G401.6 (cell line): ENCODE results near the gene RING1.

Experiments
- FAIRE-seq: peaks from 2 replicates; lab custom pipeline; 2012; peaks lifted over from hg19 to GRCh38; lab: Jason Lieb, UNC

Gene RING1

DNA sequence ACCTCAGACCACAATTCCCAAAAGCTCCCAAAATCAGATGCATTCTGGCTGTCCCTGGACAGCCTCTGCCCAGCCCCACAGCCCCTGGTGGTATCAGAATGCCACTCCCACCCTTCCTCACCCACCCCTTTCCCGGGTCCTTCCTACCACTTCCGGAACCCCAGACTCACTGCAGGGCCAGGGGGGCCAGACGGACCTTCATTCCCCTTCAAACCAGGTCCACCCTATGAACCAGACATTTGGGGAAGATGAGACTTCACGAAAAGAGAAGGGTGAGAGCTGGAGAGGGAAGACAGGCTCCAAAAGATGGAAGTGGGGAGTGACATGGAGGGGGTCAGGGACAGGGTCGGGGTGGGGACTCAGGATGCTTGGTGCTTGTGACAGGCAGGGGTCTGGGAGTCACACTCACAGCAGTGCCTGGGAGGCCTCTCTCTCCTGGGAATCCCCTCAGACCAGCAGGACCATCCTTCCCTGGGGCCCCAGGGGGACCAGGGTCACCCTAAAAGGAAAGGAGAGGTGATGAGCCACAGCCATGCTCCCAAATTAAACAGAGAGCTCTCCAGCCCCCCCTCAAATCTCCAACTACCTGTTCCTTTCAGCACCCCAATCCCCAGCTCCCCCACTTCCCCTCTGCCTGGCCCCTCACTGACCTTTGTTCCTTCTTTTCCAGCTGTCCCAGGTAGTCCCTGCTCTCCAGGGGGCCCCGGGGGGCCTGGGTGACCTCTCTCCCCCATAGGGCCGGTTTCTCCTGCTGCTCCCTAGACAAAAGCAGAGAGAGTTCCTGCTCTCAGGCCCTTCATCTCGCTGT lies 36.2 kb upstream of the RING1 start:
- no peak for FAIRE-seq

DNA sequence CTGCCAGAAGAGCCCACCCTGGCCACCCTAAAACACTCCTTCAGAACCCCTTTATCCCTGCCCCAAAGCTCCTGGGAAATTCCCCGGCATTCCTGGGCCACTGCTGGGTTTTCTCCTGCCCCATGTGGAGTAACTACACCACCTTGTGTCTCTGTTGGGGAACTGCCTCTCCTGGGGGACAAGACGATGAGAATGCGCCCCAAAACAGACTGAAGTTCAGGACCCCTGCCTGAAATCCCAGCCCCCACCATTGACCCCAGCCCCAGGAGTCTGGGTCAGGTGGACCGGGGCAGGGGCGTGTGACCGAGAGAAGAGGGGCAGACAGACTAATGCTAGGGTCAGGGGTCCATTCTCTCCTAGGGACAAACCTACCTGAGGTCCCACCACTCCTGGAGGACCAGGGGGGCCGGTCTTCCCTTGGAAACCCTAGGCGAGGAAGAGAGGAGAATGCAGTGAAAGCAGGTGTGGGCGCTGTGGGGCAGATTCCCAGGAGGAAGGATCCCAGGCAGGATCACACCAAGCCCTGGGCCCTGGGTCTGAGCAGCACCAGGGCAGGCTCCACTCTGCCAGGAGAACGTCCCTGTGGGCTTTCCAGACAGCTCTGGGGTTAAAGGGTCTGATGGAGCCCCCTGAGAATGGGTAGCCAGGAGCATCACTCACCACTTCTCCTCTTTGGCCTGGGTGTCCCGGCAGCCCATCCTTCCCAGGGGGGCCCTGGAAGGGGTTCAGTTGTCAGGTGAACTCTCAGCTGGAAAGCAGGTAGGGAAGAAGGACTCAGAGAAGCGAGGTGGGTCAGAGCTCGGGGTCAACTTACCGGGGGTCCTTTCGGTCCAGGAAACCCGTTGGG lies 35.4 kb upstream of the RING1 start:
- FAIRE-seq = no peak

DNA sequence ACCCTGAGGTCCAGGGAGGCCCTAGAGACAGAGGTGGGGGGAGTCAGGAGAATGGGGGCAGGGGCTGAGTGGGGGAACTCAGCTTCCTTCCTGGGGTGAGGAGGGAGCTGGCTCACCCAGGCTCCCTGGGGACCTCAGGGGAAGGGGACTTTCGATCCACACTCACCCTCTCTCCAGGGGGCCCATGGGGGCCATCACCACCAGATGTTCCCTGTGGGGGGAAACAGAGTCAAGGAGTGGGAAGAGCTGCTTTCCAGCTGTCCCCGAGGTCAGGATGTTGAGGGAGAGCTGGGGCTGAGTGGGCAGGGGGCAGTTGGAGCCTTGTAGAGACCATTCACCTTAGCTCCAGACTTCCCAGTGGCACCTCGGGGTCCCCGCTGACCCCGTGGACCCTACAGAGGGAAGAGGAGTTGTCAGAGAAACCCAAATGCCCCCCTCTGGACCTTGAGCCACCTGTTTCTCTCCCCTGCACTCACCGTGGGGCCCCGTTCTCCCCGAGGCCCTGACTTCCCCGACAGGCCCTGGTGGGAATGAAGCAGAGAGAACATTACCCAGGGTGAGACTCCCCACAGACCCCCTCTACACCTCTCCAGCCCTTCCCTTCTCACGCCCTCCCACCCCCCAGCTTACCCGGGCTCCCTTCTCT lies 34.6 kb upstream of the RING1 start:
- FAIRE-seq = no peak

DNA sequence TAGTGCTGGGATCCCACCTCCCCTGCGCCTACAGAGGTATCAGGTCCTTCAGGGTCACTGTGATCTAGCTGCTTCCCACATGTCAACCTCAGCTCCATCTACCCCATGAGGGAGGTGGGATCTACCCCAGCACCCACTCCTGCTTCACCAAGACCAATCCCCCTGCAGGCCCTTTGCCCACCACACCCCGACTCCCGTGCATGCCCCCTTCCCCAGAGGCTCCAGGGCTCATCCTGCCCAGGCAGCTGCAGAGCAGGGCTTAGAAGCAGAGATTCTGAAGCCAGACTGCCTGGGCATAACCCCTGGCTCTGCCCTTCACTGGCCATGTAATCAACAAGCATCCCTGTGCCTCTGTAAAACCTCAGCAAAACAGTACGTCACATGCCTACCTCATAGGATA lies 33.5 kb upstream of the RING1 start:
- FAIRE-seq = no peak

DNA sequence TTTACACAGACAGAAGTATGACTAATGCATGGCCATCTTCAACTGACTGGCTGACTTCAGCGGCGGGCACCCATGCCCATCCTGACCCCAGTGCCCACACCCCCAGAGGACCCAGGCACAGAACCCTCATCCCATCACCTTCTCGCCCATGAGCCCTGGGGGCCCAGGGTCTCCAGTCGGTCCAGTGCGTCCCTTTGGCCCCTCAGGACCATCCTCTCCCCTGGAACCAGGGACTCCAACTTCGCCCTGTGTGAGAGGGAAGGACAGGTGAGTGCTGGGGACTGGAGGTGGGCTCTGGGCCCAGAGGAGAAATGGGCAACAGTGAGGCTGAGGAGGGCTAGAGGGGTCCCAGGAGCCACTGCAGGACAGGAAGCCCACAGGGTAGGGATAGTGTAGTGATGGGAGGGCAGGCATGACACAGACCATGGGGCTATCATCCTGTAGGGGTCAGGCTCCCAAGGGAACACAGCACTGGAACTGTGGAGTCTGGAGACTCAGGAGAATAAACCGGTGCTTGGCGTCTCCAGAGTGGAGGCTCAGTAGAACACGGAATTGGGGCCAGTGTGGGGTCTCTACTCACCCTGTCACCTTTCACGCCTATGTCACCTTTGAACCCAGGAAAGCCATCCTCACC lies 32.7 kb upstream of the RING1 start:
- no peak for FAIRE-seq

DNA sequence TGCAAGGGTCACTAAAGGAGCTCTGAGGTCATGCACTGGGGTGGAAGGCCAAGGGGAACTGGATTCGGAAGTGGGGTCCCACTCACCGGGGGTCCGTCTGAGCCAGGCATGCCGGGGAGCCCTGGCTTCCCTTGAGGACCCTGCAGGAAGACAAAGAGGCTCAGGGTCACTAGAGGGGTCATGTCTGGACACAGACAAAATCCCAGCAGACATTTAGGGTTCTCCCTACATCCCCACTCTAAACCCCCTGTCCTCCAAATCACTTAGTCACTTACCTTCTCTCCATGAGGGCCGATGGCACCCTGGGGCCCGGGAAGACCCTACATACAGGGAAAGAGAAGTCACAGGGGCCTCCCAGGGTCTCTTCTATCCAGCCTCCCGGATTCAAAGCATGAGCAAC lies 31.4 kb upstream of the RING1 start:
- no peak for FAIRE-seq

DNA sequence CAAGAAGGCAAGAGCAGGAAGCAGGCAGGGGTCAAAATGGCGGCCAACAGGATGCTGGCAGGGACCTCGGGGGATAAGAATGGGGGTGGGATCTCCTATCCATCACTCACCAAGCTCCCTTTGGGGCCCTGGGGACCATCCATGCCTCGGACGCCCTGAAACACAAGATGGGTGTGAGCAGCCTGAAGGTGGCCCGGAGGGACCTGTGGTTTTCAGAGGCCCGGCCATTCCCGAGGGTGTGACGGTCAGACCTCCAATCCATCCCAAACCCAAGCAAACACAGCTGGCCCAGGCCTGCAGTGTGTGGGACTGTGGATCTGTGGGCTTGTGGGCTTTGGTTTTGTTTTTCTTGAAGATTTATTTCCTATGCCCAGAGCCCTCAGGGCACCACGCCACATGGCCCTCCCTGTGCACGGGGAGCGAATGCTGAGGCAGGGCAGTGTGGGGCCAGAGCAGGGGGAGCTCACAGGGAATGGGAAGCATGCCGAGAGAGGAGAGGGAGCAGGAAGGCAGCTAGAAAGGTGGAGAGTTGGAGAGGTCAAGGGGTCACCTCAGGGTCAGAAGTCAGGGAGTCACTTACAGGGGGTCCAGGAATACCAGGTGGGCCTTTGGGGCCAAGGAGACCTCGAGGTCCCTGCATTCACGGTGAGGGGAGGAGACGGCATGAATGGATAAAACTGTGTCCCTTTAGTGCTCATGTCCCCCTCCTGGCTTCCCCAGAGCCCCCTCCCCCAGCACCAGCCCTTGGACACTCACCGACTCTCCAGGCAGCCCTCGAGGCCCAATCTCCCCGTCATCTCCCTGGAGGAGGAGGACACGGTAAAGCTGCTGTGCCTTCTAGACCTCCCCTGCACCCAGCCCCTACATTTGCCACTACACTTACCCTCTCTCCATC lies 30.5 kb upstream of the RING1 start:
- no peak for FAIRE-seq

DNA sequence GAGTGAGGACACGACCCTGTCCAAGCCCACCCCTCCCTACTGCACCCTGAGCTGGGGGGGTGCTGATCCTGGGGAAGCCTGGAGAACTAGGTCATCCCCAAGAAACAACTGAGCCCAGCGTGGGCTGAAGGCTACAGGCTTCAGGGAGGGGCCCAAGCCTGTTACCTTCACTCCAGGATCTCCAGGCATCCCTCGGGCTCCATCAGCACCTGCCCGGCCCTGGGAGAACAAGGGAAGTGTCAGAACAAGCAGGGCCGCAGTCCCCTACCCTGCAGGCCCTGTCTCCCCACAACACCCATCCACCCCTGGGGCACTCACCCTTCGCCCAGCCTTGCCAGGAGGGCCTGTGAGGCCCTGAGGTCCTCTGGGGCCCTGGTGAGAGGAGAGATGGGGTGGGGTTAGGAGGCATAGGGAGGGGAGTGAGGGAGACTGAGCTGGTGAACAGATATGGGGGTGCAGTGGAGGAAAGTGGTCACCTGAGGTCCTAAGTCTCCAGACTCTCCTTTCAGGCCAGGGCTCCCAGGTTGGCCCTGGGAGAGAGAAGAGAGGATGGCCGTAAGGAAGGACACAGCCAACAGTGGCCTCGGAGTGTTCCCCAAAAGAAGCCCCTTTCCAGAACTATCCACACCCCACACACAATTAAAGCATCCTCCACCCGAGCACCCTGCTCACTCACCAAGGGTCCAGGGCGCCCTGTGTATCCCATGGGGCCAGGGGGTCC lies 29.4 kb upstream of the RING1 start:
- no peak for FAIRE-seq

DNA sequence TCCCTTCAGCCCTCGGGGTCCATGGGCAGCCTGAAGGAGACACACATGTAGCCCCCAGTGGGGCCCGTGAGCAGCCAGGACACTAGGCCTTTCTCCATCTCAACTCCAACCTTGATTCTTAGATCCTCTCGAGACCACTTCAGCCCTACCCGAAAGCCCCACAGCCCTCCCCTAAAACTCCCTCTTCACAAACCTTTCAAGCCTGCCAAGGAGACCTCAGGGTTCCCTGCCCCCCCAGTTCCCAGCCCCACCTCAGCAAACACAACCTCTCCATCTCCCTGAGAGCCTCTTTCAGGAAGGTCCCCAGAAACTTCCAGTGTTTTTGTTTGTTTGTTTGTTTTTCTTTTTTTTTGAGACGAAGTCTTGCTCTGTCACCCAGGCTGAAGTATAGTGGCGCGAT lies 27.2 kb upstream of the RING1 start:
- FAIRE-seq = no peak

DNA sequence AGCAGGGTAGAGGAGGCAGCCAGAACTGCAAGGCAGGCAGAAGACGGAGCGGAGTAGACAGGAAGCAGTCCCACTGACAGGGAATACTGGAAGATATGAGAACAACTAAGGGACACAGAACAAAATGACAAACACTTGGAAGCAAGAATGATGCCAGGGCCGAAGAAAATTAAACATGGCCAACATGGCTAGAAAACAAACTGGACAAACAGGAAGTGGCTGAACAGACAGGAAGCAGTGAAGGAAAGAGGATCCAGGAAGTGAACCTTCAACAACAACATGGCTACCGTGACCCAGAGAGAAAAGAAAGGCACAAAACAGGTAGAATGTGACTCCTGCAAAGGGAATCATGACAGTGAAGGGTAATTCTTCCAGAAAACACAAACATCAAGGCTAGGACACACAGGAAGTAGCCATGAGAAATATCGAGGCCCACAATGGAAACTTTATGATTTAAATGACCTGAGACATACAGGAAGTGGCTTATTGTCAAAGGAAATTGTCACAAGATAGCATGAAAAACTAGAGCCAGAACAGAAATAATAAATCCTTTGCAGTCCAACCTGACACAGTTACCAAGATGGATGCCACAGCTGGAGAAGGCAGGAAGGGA lies 25.1 kb upstream of the RING1 start:
- FAIRE-seq = no peak

DNA sequence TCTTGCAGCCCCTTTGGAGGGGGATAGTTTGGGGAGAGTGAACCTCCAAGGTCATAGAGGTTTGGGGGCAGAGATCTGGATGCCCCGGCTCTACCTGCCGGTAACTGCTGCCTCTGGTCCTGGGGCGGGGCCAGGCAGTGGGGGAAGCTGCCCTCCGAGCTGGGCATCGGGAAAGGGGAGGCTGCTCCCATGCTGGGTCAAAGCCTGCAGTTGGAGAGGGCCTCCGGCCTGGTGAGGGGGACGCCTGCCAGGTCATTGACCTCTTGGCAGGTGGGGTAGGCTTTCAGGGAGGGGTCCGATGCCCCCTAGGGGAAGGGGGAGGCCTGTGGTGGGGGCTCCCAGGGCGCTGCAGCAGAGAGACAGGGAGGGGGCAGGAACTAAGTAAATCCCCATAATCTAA lies 23.1 kb upstream of the RING1 start:
- FAIRE-seq = no peak

DNA sequence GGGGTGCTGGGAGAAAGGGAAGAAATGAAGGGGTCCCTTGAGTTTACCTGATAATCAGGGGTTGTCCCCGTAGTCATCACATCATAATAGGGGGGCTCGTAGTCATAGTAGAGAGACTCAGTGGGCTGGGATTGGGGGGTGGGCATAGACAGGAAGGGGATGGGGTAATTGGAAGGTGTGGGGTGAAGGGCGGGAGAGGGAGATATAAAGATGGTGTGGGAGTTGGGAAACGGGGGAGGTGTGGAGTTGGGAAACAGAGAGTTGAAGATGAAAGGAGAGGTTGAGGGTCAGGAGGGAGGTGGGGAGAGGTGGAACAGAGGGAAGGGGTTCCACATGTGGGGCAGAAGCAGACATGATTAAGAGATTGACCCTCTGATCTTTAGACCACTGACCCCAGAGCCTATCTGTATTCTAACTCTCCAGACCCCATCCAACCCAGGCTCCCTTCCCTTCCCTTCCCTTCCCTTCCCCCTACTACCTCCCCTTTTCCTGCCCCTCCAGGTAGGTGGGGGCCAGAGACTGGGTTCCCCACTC lies 22.6 kb upstream of the RING1 start:
- no peak for FAIRE-seq

DNA sequence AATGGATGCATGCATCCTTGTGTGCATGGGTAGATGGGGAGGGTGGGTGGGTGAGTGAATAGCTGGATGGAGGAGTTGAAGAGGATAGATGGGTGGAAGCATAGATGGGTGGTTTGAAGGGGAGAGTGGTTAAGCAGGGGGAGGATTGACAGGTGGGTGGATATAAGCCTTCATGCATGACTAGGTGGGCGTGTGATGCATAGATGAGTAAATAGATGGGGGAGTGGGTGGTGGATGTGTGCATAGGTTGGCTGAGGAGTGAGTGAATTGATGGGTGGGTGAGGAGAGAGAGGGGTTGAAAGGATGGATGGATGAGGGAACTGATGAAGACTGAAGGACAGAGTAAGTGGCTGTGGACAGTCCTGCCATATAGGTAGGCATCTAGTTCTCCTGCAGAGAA lies 20.5 kb upstream of the RING1 start:
- no peak for FAIRE-seq

DNA sequence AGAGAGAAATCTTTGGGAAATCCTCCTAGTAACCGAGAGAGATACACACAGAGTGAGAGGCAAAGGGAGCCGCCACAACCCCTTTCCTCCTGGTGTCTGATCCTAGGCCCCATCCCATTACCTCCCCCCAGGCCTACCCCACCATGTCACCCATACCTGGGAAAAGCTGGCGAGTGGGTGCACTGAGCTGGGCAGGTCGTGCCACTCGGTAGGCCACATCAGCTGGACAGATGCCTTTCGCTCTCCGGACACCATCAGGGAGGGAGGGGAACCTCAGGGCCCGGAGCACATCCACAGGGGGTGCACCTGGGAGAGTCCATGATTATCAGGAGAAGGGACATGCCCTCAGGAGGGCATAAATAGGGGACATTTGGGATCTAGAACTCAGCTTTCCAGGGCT lies 19.1 kb upstream of the RING1 start:
- FAIRE-seq = no peak

DNA sequence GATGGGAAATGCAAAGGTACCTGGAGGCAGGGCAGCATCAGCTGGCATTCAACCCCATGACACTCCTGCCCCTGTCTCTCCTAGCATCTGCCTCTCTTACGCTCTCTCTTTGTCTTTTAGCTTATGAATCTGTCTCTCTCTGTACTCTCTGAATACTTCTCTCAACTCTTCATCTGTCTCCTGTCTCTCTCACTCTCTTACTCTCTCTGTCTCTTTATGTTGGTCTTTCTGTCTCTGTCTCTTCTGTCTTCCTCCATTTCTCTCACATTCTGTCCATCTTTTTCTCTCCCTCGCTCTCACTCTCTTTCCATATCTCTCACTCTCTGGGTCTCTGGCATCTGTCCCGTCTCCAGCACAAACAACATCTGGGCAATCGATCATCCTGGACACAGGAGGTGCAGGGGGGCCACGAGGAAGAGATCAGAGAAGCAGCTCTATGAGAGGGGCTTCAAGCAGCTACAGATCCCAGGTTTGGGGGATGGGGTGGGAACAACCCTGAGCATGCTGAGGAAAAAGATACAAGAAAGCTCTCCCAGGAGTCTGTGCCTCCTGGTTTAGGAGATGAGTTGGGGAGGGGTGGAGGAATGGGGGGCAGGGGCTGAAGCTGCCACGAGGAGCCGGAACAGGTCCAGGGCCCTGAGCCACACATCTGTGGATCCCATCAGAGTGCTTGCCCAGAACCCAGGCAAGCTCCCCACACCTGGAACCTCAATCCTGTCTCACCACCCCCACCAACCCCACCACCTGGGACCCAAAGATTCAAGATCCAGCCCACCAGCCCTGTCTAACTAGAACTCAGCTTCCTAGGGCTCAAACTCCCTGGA lies 18.5 kb upstream of the RING1 start:
- no peak for FAIRE-seq

DNA sequence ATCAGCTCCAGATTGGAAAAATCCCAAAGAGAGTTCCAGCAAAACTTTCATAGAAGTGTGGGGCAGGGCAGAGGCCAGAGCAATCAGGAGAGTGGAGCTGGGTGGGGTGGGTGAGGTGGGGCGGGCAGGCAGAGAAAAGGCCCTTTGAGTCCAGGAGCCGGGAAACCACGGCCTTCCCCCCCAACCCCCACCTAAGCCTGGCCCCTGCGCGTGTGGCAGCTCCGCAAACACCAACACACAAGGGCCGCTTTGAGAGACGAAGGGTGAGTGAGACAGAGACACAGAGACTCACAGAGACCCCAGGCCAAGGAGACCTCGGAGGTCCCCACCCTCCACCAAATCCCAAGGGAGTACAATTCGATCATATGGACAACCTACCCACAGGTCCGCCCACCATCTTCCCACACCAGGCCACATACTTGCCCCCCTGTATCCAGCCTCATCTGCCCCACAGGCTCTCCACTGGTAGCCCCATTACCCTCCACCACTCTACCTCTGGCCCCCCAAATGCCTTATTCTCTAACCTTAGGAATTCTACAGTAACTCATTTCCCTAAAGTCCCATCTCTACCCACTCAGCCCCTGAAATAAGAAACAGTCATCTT lies 17.7 kb upstream of the RING1 start:
- no peak for FAIRE-seq

DNA sequence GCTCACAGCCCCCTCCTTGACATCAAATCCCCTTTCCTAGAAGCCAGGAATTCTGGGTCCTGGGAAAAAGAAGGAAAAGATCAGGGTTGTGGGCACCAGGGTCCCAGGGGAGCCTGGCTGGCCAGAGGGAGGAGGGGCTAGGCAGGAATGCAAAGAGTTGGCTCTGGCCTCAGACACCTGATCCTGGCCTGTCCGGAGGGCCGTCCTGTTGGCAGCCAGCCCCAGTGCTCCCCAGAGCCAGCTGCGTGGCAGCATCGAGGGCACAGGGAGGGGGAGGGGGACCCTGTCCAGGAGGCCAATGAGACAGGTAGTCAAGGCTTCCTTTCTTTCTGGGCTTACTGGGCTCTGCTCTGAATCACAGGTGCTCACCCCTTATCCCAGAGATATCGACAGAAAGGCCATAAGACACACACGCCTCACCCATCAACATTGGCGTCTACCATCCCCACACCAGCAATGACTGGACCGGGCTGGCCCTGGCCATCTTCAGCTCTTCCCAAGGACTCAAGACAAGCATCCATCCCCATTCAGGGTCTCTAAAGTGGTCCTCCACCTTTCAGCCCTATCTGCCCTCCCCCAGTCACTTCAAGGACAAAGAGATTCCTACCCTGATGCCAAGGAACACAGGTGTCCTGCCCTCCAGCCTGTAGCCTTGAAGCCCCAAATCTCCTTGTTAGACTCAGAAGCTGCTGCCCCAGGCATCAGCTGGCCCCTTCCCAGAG lies 16.8 kb upstream of the RING1 start:
- FAIRE-seq = no peak

DNA sequence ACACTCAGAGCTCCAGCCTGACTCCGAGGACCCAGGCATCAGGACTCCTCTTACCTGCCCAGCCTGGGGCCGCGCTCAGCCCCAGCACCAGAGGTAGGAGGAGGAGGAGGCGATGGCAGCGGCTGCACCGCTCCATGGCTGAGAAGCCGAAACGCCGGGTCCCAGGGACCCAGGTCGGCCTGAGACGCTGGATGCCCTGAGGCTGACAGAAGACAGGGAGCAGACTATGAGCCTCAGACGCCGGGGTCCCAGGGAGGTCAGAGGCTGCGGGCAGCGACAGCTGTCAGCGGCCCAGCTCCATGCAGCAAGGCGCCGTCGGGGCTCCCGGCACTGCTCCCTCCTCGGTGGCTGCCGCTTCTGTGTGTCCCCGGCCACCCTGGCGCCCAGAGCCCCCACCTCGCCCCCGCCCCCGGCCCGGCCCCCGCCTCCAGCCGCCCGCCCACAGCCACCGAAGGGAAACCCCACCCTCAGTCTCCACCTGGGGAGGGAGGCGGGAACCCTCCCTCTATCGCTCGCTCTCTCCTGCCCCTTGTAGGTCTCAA lies 16.1 kb upstream of the RING1 start, which contains the start of gene COL11A2:
Gene COL11A2, minus strand, starts transcription at position 363 of the 542 bp plus-strand sequence. Its CDS starts 227 bp downstream, at position 136.
- no peak for FAIRE-seq
